GM18502 (cell line): ENCODE measurements around the gene OR2T34.
"Not testable (repeated sequence)": the region's sequence is repeated elsewhere in the genome, so short reads cannot be mapped to it uniquely, and the experiment has no call there.

Experiments used
- ATAC-seq: cut with Tn5 transposase; IDR thresholded peaks from one replicate; pipeline ENCODE4 v1.9.1; 2021; ENCODE audit warnings: mild to moderate bottlenecking; ENCODE audit not compliant: unreplicated experiment, poor library complexity

Gene OR2T34

GRCh38 chr1:248565530-248566373, 8.8 kb downstream of the OR2T34 start:
- ATAC-seq = peak; percentile 66

- not testable (repeated sequence) for ATAC-seq
Observed at GRCh38 chr1:248562672-248563071, 11.9 kb downstream of the OR2T34 start, which contains the start of gene OR2T29. Gene OR2T29 (minus strand): TSS chr1:248562772. CDS start chr1:248559491, 3,281 bp downstream.

GRCh38 chr1:248551027-248551426, 23.5 kb downstream of the OR2T34 start:
- ATAC-seq = not testable (repeated sequence)

GRCh38 chr1:248547383-248547782, 27.2 kb downstream of the OR2T34 start:
- ATAC-seq = not testable (repeated sequence)

GRCh38 chr1:248537449-248537848, 37.1 kb downstream of the OR2T34 start:
- peak; percentile 65 for ATAC-seq
